AG04450 (cell line): ENCODE measurements around the gene CTDSP2. TPM values are rescaled to one million over a fixed set of nuclear protein-coding genes. Genes with fewer than 3 reads are reported as not detected.

Source experiments
- CTCF ChIA-PET: fragments of 300-600, 350-600 bp; formaldehyde crosslinking; extraction: SDS; loops from one replicate; lab custom pipeline; 2022; ENCODE audit warnings: antibody characterized with exemption, inconsistent platforms; lab: Charles Lee
- POLR2A ChIA-PET: fragments of 350-600 bp; formaldehyde crosslinking; extraction: SDS; loops from one replicate; lab custom pipeline; 2021; ENCODE audit warnings: antibody characterized with exemption, inconsistent platforms; lab: Yijun Ruan, JAX
- DNase-seq: peaks from one replicate; pipeline ENCODE4 v3.0.0-alpha.2; 2011; ENCODE audit warnings: low read depth, low spot score
- H3K27ac ChIP-seq: one replicate; pipeline ENCODE4 v1.5.1; 2012; ENCODE audit warnings: low read depth, low read length, control low read depth
- H3K27me3 ChIP-seq: one replicate; pipeline ENCODE4 v1.6.0; 2012; ENCODE audit warnings: low read length; ENCODE audit not compliant: control insufficient read depth, insufficient read depth
- H3K4me3 ChIP-seq: 2 replicates; pipeline ENCODE4 v1.5.1; 2011; ENCODE audit warnings: mild to moderate bottlenecking, low read depth, low read length, control low read depth
- H3K9me3 ChIP-seq: 2 replicates; pipeline ENCODE4 v1.5.1; 2012; ENCODE audit warnings: low read length; ENCODE audit not compliant: control insufficient read depth, insufficient read depth
- polyA plus RNA-seq: library from polyadenylated mRNA; depleted of rRNA; stranded (reverse); fragments of >200 nt; gene quantifications from 2 replicates; pipeline ENCODE4 v1.2.3, GENCODE V29; 2011
- TF ChIP-seq, protein P1 (sequence below): IDR thresholded peaks from 2 replicates; pipeline ENCODE4 v1.5.1; 2011; ENCODE audit warnings: low read depth, low read length, control low read depth, inconsistent platforms

CTDSP2 gene
- polyA plus RNA-seq, 1 experiment, result 292 TPM

DNA sequence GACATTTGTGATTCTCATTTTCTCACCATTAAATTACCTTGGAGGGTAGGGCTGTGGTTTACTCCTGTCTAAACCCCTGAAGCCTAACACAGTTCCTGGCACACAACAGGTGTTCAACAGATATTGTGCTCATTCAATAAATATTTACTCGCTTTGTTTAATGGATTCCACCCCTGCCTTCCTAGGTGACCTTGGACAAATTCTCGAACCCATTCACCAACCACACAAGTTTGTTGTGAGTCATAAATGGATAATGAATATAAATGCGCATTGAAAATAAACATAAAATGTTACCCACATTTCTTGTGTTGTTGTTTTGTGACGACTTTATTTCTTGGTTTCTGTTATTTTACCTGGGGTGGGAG lies 64.3 kb downstream of the CTDSP2 start:
- CTCF ChIA-PET, result interaction anchor here (1.0 to 2.4 kb wide), 9 partner anchors 8 to 143 kb away, joined by 3 to 20 read pairs (median 5); partner anchors contain the start of gene CYP27B1
- Histone ChIP-seq H3K27me3 (no peaks in the 10 kb centered on the region), H3K27ac (no peak overlapping the region), H3K4me3 (no peak overlapping the region), H3K9me3 (no peaks in the 10 kb centered on the region; the same call in 1 of the 2 replicates)
- POLR2A ChIA-PET, result no interaction called here
- TF ChIP-seq, protein P1, sequence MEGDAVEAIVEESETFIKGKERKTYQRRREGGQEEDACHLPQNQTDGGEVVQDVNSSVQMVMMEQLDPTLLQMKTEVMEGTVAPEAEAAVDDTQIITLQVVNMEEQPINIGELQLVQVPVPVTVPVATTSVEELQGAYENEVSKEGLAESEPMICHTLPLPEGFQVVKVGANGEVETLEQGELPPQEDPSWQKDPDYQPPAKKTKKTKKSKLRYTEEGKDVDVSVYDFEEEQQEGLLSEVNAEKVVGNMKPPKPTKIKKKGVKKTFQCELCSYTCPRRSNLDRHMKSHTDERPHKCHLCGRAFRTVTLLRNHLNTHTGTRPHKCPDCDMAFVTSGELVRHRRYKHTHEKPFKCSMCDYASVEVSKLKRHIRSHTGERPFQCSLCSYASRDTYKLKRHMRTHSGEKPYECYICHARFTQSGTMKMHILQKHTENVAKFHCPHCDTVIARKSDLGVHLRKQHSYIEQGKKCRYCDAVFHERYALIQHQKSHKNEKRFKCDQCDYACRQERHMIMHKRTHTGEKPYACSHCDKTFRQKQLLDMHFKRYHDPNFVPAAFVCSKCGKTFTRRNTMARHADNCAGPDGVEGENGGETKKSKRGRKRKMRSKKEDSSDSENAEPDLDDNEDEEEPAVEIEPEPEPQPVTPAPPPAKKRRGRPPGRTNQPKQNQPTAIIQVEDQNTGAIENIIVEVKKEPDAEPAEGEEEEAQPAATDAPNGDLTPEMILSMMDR, result no peak
- no peak for DNase-seq

DNA sequence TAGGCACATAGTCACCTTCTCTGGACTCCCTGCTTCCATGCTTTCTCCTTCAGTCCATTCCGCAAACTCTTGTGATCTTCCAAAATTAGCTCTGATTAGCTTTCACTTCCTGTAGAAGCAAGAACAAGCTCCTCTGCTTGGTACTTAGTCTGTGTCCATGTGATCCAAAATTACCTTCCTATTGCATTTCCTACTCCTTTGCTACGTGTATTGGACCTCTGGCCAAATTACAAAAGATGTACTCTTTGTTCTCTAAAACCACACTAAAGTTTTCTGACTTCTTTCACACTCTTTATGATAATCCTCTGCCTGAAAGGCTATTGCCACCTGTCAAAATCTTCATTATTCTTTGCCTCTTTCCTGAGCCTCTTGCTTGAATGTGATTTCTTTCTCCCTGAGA lies 64.7 kb downstream of the CTDSP2 start:
- POLR2A ChIA-PET, result interaction anchor here (0.5 kb wide), 1 partner anchor 37 kb away, joined by 3 read pairs; the partner anchor contains the start of gene TSPAN31
- H3K9me3 ChIP-seq, result no peaks in the 10 kb centered on the region; the same call in 1 of the 2 replicates
- DNase-seq, result no peak
- H3K27me3 ChIP-seq, result no peaks in the 10 kb centered on the region
- H3K4me3 ChIP-seq, result no peak overlapping the region
- TF ChIP-seq, protein P1, result no peak
- no peak overlapping the region for H3K27ac ChIP-seq
- CTCF ChIA-PET, result interaction anchor here (0.9 to 1.0 kb wide), 4 partner anchors 22 to 129 kb away, joined by 3 to 4 read pairs (median 3); no protein-coding TSS in a partner anchor

DNA sequence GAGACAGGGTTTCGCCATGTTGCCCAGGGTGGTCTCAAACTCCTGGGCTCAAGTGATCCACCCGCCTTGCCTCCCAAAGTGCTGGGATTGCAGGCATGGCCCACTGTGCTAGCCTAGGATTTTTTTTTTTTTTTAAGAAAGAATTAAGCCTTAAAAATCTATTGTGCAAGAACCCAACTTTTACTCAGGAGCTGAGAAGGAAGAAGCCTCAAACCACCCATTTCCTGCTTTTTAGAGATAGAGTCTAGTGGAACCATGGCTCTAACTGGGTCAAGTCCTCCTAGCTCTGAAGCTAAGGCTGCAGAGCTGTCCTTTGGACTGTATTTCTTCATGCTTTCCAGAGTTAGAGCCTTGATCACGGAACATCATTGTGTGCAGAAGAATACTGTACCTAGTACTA lies 65.3 kb downstream of the CTDSP2 start:
- ChIA-PET POLR2A (interaction anchor here (0.5 kb wide), 1 partner anchor 36 kb away, joined by 3 read pairs; the partner anchor contains the start of gene TSPAN31), CTCF (interaction anchor here (0.5 to 1.0 kb wide), 6 partner anchors 22 to 1077 kb away, joined by 3 to 5 read pairs (median 3); no protein-coding TSS in a partner anchor)
- TF ChIP-seq, protein P1, result no peak
- no peak overlapping the region for H3K27ac ChIP-seq
- no peaks in the 10 kb centered on the region; the same call in 1 of the 2 replicates for H3K9me3 ChIP-seq
- no peak overlapping the region for H3K4me3 ChIP-seq
- DNase-seq, result no peak
- no peaks in the 10 kb centered on the region for H3K27me3 ChIP-seq

DNA sequence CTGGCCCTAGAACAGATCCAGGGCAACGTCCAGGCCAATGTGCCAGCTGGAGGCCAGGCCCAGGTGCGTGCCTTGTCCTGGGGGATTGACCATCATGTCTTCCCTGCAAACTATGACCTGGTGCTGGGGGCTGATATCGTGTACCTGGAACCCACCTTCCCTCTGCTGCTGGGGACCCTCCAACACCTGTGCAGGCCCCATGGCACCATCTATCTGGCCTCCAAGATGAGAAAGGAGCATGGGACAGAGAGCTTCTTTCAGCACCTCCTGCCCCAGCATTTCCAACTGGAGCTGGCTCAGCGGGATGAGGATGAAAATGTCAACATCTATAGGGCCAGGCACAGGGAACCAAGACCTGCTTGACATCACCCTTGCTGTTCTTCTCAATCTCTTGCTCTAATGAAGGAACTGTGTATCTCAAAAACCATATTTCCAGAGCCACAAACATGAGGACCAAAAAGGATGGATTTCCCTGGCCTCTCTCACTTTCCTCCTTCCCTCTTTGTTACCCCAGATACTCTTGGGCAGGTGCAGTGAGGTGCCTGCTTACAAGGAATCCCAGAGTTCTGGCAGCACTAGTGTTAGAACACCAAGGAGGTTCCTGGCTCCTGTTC lies 66.1 kb downstream of the CTDSP2 start:
- TF ChIP-seq, protein P1, result no peak
- Histone ChIP-seq H3K27ac (no peak overlapping the region), H3K27me3 (no peaks in the 10 kb centered on the region), H3K4me3 (no peak overlapping the region), H3K9me3 (no peaks in the 10 kb centered on the region; the same call in 1 of the 2 replicates)
- ChIA-PET CTCF (interaction anchor here (0.7 to 1.6 kb wide), 4 partner anchors 22 to 125 kb away, joined by 3 to 6 read pairs (median 4); no protein-coding TSS in a partner anchor), POLR2A (no interaction called here)
- DNase-seq, result no peak

DNA sequence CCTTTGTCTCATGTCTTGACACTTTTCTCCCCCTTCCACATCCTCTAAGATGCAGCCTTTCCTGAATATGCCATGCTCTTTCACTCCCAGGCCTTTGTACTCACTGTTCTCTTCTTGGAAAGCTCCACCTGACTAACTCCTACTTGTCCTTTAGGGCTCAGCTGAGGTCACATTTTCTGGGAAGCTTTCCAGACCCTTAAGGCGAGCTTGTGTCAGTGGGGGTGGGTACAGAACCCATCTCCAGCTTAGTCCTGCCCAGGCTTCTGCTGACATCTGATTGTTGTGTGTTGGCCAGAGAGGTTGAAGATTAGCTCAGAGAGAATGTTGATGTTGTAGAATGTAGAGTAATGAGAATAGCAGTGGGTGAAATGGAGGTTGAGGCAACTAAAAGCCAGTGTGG lies 66.8 kb downstream of the CTDSP2 start:
- DNase-seq, result no peak
- TF ChIP-seq, protein P1, result no peak
- H3K27me3 ChIP-seq, result no peaks in the 10 kb centered on the region
- no peaks in the 10 kb centered on the region; the same call in 1 of the 2 replicates for H3K9me3 ChIP-seq
- CTCF ChIA-PET, result interaction anchor here (0.6 to 1.6 kb wide), 4 partner anchors 23 to 176 kb away, joined by 3 to 6 read pairs (median 4); no protein-coding TSS in a partner anchor
- H3K27ac ChIP-seq, result peak overlapping the region; percentile 31
- POLR2A ChIA-PET, result interaction anchor here (0.5 kb wide), 1 partner anchor 66 kb away, joined by 3 read pairs; no protein-coding TSS in a partner anchor
- H3K4me3 ChIP-seq, result no peak overlapping the region
